PC-9 (cell line): ENCODE data around the gene SDE2. TPM values are rescaled to one million over a fixed set of nuclear protein-coding genes. Genes with fewer than 3 reads are reported as not detected.

ENCODE experiments used
- BruUV-seq: library from RNA; stranded (reverse); fragments of 400-500 nt; replicated peaks from 2 replicates; lab custom pipeline; 2021; lab: Mats Ljungman, UMichigan
- CTCF ChIA-PET: fragments of 300-600 bp; sonication (Branson Sonifier 250); formaldehyde crosslinking; loops from one replicate; lab custom pipeline; 2022; ENCODE audit warnings: antibody characterized with exemption; lab: Charles Lee
- POLR2A ChIA-PET: fragments of 300-600 bp; sonication (Branson Sonifier 250); formaldehyde crosslinking; loops from one replicate; lab custom pipeline; 2022; ENCODE audit warnings: antibody characterized with exemption; ENCODE audit not compliant: unreplicated experiment; lab: Charles Lee
- DNase-seq, 2 experiments: peaks; one replicate each; pipeline versions ENCODE4 v3.0.0 to v3.0.0-alpha.2; 2015 to 2022; ENCODE audit warnings: mixed read lengths in 1 of 2
- H2AFZ ChIP-seq: fragments of 200-600 bp; sonication (generic); 2 replicates; pipeline ENCODE4 v1.8.1; 2017; ENCODE audit warnings: antibody characterized with exemption
- H3F3A ChIP-seq: fragments of 200-600 bp; sonication (generic); 2 replicates; pipeline ENCODE4 v1.8.1; 2017; ENCODE audit warnings: antibody characterized with exemption, mild to moderate bottlenecking, low read depth; ENCODE audit not compliant: insufficient read depth
- H3K27ac ChIP-seq: fragments of 200-600 bp; sonication (generic); 2 replicates; pipeline ENCODE4 v1.6.1; 2016; ENCODE audit warnings: mixed run types
- H3K27me3 ChIP-seq: fragments of 200-600 bp; sonication (generic); 2 replicates; pipeline ENCODE4 v1.6.1; 2016; ENCODE audit warnings: low read depth, mixed run types; ENCODE audit not compliant: insufficient read depth
- H3K36me3 ChIP-seq: fragments of 200-600 bp; sonication (generic); 2 replicates; pipeline ENCODE4 v1.6.1; 2016; ENCODE audit warnings: low read depth, mixed run types
- H3K4me1 ChIP-seq: fragments of 200-600 bp; sonication (generic); replicated peaks from 2 replicates; pipeline ENCODE4 v1.6.1; 2016; ENCODE audit warnings: mixed run types; ENCODE audit not compliant: insufficient read depth
- H3K4me2 ChIP-seq: fragments of 200-600 bp; sonication (generic); 2 replicates; pipeline ENCODE4 v1.6.1; 2017; ENCODE audit warnings: mixed run types
- H3K4me3 ChIP-seq: fragments of 200-600 bp; sonication (generic); 2 replicates; pipeline ENCODE4 v1.6.1; 2016; ENCODE audit warnings: mixed run types
- H3K79me2 ChIP-seq: fragments of 200-600 bp; sonication (generic); 2 replicates; pipeline ENCODE4 v1.6.1; 2017; ENCODE audit warnings: low read depth, mixed run types
- H3K9me2 ChIP-seq: fragments of 200-600 bp; sonication (generic); 2 replicates; pipeline ENCODE4 v1.8.1; 2017; ENCODE audit warnings: mild to moderate bottlenecking; ENCODE audit not compliant: insufficient read depth
- H3K9me3 ChIP-seq: fragments of 200-600 bp; sonication (generic); 2 replicates; pipeline ENCODE4 v1.8.1; 2016; ENCODE audit warnings: low read depth; ENCODE audit not compliant: insufficient read depth
- H4K20me1 ChIP-seq: fragments of 200-600 bp; sonication (generic); 2 replicates; pipeline ENCODE4 v1.8.1; 2017; ENCODE audit not compliant: insufficient read depth
- CTCF ChIP-seq: fragments of 200-600 bp; sonication (generic); conservative IDR thresholded peaks from 2 replicates; pipeline ENCODE4 v1.6.1; 2017; ENCODE audit warnings: mixed run types, antibody characterized with exemption, mild to moderate bottlenecking, moderate library complexity
- EZH2 ChIP-seq: fragments of 200-600 bp; sonication (generic); IDR thresholded peaks from 2 replicates; pipeline ENCODE4 v1.8.0; 2017; ENCODE audit warnings: antibody characterized with exemption, low read depth
- intact Hi-C: fragments of 100-400 bp; cut with micrococcal nuclease; formaldehyde crosslinking; loops from one replicate; pipeline ENCODE4 v1.10.0; 2022; ENCODE audit not compliant: unreplicated experiment
- total RNA-seq: library from RNA; stranded (reverse); gene quantifications from 2 replicates; pipeline ENCODE4 v1.2.3, GENCODE V29; 2021

SDE2 gene
- total RNA-seq, 1 experiment from 2014 or later: 17.3 TPM

GRCh38 chr1:226038661-226039060, 39.5 kb upstream of the SDE2 start:
- no peak overlapping the region for H3K4me3 ChIP-seq
- H3F3A ChIP-seq: no peaks in the 10 kb centered on the region
- H3K9me2 ChIP-seq: no peaks in the 10 kb centered on the region
- ChIA-PET CTCF (no interaction called here), POLR2A (interaction anchor here (0.6 kb wide), 1 partner anchor 156 kb away, joined by 4 read pairs; the partner anchor contains the start of gene TMEM63A)
- H3K9me3 ChIP-seq: no peaks in the 10 kb centered on the region
- no peak overlapping the region for H3K27ac ChIP-seq
- DNase-seq: no peak
- BruUV-seq: no TSS peak
- no peaks in the 10 kb centered on the region for H4K20me1 ChIP-seq
- no peak overlapping the region for H2AFZ ChIP-seq
- H3K4me1 ChIP-seq: no peaks in the 10 kb centered on the region
- H3K27me3 ChIP-seq: 0 out of 2 replicates have a peak, but pooled peaks cover 7% of the 10 kb centered on the region
- TF ChIP-seq EZH2: no peak
- TF ChIP-seq CTCF: no peak
- no peaks in the 10 kb centered on the region for H3K36me3 ChIP-seq
- no peaks in the 10 kb centered on the region for H3K79me2 ChIP-seq
- intact Hi-C loops: no loop called here
- no peak overlapping the region for H3K4me2 ChIP-seq

- Histone ChIP-seq H3K4me3 (no peak overlapping the region), H3K4me1 (no peaks in the 10 kb centered on the region), H4K20me1 (no peaks in the 10 kb centered on the region), H3K27me3 (0 out of 2 replicates have a peak, but pooled peaks cover 2% of the 10 kb centered on the region), H3K4me2 (no peak overlapping the region), H3K36me3 (no peaks in the 10 kb centered on the region), H3K27ac (no peak overlapping the region), H3K9me2 (no peaks in the 10 kb centered on the region), H2AFZ (no peak overlapping the region), H3K9me3 (no peaks in the 10 kb centered on the region), H3F3A (no peaks in the 10 kb centered on the region), H3K79me2 (no peaks in the 10 kb centered on the region)
- ChIA-PET POLR2A (no interaction called here), CTCF (no interaction called here)
- intact Hi-C loops: no loop called here
- DNase-seq: no peak
- no TSS peak for BruUV-seq
- TF ChIP-seq EZH2: no peak
- no peak for TF ChIP-seq CTCF
Measured at GRCh38 chr1:226035915-226036314, 36.8 kb upstream of the SDE2 start.

GRCh38 chr1:226034482-226034881, 35.3 kb upstream of the SDE2 start:
- CTCF ChIA-PET: interaction anchor here (0.6 kb wide), 1 partner anchor 578 kb away, joined by 5 read pairs; no protein-coding TSS in a partner anchor
- intact Hi-C loops: no loop called here
- H3K27ac ChIP-seq: no peak overlapping the region
- BruUV-seq: no TSS peak
- no peaks in the 10 kb centered on the region for H3F3A ChIP-seq
- H3K79me2 ChIP-seq: no peaks in the 10 kb centered on the region
- no peak overlapping the region for H3K4me3 ChIP-seq
- POLR2A ChIA-PET: no interaction called here
- H3K9me2 ChIP-seq: no peaks in the 10 kb centered on the region
- H3K4me1 ChIP-seq: no peaks in the 10 kb centered on the region
- H3K36me3 ChIP-seq: no peaks in the 10 kb centered on the region
- H3K27me3 ChIP-seq: no peaks in the 10 kb centered on the region
- no peaks in the 10 kb centered on the region for H4K20me1 ChIP-seq
- DNase-seq: no peak
- TF ChIP-seq CTCF (no peak), EZH2 (no peak)
- no peak overlapping the region for H3K4me2 ChIP-seq
- H2AFZ ChIP-seq: no peak overlapping the region
- H3K9me3 ChIP-seq: no peaks in the 10 kb centered on the region
